ENCODE results near the gene CD48.

Gene CD48

GRCh38 chr1:160711602-160712311 lies at the start of gene CD48:
TSS of gene CD48 (minus strand) at chr1:160711822. CDS start at chr1:160711763, 59 bp downstream.
- DNase-seq = no peak

- no peak for DNase-seq
These were observed 49.4 kb upstream of the CD48 start for GRCh38 chr1:160761046-160761445.

GRCh38 chr1:160759740-160760139 lies 48.1 kb upstream of the CD48 start:
- DNase-seq = no peak

GRCh38 chr1:160758521-160758920 lies 46.9 kb upstream of the CD48 start:
- DNase-seq = no peak

GRCh38 chr1:160756849-160757201 lies 45.2 kb upstream of the CD48 start:
- no peak for DNase-seq

- DNase-seq = no peak
These were observed 44.6 kb upstream of the CD48 start for GRCh38 chr1:160755911-160756848.

GRCh38 chr1:160755461-160755860 lies 43.8 kb upstream of the CD48 start:
- DNase-seq = no peak

- DNase-seq = no peak
These were observed 42.0 kb upstream of the CD48 start for GRCh38 chr1:160753594-160753993.

- DNase-seq = no peak
These were observed 41.3 kb upstream of the CD48 start for GRCh38 chr1:160752924-160753323.

GRCh38 chr1:160752406-160752805 lies 40.8 kb upstream of the CD48 start:
- no peak for DNase-seq

GRCh38 chr1:160750608-160751007 lies 39.0 kb upstream of the CD48 start:
- no peak for DNase-seq

- no peak for DNase-seq
These were observed 37.3 kb upstream of the CD48 start for GRCh38 chr1:160748878-160749269.

- DNase-seq = no peak
These were observed 36.7 kb upstream of the CD48 start for GRCh38 chr1:160748181-160748877.

- DNase-seq = no peak
These were observed 36.1 kb upstream of the CD48 start for GRCh38 chr1:160747717-160748116.

- DNase-seq = no peak
These were observed 35.3 kb upstream of the CD48 start for GRCh38 chr1:160746836-160747500.

GRCh38 chr1:160745551-160745950 lies 33.9 kb upstream of the CD48 start:
- no peak for DNase-seq

- no peak for DNase-seq
These were observed 33.4 kb upstream of the CD48 start for GRCh38 chr1:160744852-160745520.

- DNase-seq = no peak
These were observed 32.7 kb upstream of the CD48 start for GRCh38 chr1:160744199-160744851.

GRCh38 chr1:160743266-160743665 lies 31.6 kb upstream of the CD48 start:
- DNase-seq = no peak

- DNase-seq = no peak
These were observed 31.0 kb upstream of the CD48 start for GRCh38 chr1:160742428-160743127.
